ENCODE results near the gene DNAH2.

Gene DNAH2

DNA sequence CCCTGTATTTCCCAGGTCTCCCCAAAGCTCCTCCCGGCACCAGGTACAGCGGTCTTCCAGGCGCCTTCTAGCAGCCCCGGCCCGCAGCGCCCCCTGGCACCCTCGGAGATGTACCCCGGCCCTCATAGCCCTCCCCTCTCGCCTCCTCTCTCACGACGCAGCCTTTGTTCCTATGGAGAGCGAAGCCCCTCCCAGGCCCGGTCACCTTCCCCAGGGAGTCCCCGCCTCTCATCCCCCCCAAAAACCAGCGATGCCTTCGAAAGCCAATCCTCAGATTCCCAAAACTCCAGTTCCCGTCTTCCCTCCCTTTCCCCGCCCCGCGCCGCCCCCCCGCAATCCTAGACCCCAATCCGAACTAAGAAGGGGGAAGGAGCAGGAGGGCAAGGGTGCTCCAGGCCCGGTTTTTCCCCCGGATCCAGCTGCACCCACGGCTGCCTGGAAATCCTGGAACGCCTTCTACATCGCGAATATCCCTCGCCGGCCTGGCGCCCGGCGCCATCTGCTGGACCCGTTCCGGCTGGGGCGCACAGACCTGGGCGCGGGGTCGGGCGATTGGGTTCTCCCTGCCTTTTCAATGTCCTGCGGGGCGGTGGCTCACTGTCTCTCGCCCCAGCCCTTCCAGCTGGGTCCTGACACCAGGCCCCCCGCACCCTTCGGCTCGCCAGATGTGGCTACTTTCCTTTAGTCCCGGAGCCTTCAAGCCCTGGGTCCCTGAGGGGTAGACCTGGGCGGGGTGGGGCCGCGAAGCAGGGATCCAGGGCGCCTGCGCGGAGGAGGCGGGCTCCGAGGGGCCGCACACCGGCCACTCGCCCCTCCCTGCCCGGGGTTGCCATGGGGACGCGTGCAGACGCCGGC is at the start of gene DNAH2:
TSS of gene DNAH2 (plus strand) at position 844 of the 855 bp plus-strand sequence. CDS start 1,991 bp downstream, outside the sequence.
- peak; percentile 27 for DNase-seq (ENCODE audit: low read depth, low spot score)

DNA sequence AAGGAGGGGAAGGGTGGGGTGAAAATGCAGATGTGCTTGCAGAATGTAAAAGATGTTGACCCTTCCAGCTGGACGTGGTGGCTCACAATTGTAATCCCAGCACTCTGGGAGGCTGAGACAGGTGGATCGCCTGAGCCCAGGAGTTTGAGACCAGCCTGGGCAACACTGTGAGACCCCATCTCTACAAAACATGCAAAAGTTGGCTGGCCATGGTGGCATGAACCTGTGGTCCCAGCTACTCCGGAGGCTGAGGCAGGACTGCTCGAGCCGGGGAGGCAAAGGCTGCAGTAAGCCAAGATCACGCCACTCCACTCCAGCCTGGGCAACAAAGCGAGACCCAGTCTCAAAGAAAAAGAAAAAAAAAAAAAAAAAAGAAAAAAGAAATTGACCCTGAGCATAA is 49.1 kb upstream of the DNAH2 start:
- H3K27ac ChIP-seq, result no peak overlapping the region

More for the DNA sequence above, at the start of gene DNAH2:
- peak within 1 kb of the TSS; percentile 14 for H3K27ac ChIP-seq

DNA sequence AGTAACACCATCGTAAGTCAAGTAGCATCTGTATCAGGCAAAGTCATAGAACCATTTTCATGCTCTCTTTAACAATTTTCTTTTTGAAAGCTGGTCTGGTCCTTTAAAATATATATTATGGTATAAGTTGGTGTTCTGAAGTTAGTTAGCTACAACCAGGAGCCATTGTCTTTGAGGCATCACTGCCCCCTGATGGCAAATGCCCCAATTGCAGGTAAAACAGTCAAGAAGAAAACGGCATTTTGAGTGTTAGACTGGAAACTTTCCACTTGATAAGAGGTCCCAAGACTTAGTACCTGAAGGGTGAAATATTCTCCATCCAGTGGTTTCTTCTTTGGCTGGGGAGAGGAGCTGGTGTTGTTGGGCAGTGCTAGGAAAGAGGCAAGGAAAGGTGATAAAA is 44.3 kb upstream of the DNAH2 start:
- H3K27ac ChIP-seq, result no peak overlapping the region
- DNase-seq (ENCODE audit: low read depth, low spot score), result no peak

More for the DNA sequence above, 49.1 kb upstream of the DNAH2 start:
- DNase-seq (ENCODE audit: low read depth, low spot score), result no peak

GRCh38 chr17:7674934-7675333 is 42.6 kb upstream of the DNAH2 start:
- DNase-seq (ENCODE audit: low read depth, low spot score), result no peak

GRCh38 chr17:7676533-7676932 is 41.0 kb upstream of the DNAH2 start:
- H3K27ac ChIP-seq, result no peak overlapping the region
- no peak for DNase-seq (ENCODE audit: low read depth, low spot score)

More at GRCh38 chr17:7674934-7675333, 42.6 kb upstream of the DNAH2 start:
- no peak overlapping the region for H3K27ac ChIP-seq

DNA sequence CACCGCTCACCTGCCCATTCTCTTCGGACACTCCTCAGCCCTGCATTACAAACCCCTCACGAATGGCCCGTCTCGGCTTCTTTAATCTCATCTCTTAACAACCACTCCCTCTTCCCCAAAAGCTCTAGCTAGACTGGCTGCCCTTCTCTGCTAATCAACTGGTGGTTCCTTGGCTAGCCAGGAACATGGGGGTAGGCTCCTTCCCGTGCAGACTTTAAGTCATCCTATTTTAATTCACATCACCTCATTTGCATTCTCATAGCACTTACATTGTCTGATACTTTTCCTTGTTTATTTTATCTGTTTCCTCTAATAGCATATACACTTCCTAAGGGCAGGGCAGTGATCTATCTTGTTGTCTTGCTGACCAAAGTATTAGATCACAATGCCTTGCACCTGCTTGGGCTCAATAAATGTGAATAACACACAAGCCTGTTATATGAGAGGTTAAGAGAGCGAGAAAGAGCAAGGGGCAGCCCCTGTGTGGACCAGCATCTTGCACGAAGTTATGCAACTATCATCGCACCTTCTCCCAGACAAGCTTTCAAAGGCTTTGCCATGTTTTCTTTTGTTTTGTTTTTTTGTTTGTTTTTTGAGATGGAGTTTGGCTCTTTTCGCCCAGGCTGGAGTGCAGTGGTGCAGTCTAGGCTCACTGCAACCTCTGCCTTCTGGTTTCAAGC is 40.0 kb upstream of the DNAH2 start:
- no peak overlapping the region for H3K27ac ChIP-seq
- no peak for DNase-seq (ENCODE audit: low read depth, low spot score)

DNA sequence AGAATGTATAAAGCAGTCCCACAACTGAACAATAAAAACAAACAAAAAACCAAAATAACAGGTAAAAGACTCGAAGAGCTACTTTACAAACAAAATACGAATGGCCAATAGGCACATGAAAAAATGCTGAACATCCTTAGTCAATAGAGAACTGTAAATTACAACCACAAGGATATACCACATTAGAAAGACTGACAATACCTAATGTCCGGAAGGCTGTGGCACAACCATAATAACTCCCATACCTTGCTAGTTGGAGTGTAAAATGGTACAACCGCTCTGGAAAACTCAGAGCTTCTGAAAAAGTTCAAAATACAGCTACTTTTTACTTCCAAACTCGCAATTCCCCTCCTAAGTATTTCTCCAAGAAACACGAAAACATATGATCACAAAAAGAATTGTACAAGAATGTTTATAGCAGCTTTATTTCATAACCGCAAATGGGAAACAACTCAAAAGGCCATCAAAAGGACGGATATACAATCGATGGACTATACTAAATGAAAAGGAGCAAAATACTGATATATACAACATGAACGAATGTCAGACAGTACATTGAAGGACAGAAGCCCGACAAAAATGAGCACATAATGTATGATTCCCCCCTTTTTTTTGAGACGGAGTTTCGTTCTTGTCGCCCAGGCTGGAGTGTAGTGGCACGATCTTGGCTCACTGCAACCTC is 32.6 kb upstream of the DNAH2 start:
- DNase-seq (ENCODE audit: low read depth, low spot score), result no peak
- peak overlapping the region; percentile 99 for H3K27ac ChIP-seq

DNA sequence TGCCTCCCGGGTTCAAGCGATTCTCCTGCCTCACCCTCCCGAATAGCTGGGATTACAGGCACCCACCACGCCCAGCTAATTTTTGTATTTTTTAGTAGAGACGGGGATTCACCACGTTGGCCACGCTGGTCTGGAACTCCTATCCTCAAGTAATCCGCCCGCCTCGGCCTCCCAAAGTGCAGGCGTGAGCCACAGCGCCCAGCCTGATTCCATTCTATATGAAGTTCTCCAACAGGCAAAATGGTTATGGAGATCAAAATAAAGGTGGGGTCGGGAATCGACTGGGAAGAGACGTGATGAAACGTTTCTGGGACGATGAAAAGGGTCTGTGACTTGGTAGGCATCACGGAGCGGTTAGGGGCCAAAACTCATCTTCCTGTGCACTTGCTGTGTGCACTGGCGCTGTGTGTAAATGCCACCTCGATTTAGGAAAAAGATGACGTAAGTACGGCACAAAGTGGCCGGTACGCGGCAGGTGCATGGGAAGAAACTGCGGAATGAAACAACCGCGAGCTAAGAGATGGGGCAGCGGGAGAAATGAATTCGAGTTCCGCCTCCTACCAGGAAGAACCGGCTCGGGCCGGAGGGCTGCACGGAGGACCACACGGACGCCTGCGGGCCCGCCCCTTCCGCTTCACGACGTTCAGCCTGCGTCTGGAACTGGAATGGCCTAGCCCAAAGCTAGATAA is 31.9 kb upstream of the DNAH2 start:
- H3K27ac ChIP-seq, result peak overlapping the region; percentile 99
- peak; percentile 68 for DNase-seq (ENCODE audit: low read depth, low spot score)

- peak; percentile 24 for DNase-seq (ENCODE audit: low read depth, low spot score)
- peak overlapping the region; percentile 99 for H3K27ac ChIP-seq
These were observed 31.1 kb upstream of the DNAH2 start for GRCh38 chr17:7686222-7687071.

DNA sequence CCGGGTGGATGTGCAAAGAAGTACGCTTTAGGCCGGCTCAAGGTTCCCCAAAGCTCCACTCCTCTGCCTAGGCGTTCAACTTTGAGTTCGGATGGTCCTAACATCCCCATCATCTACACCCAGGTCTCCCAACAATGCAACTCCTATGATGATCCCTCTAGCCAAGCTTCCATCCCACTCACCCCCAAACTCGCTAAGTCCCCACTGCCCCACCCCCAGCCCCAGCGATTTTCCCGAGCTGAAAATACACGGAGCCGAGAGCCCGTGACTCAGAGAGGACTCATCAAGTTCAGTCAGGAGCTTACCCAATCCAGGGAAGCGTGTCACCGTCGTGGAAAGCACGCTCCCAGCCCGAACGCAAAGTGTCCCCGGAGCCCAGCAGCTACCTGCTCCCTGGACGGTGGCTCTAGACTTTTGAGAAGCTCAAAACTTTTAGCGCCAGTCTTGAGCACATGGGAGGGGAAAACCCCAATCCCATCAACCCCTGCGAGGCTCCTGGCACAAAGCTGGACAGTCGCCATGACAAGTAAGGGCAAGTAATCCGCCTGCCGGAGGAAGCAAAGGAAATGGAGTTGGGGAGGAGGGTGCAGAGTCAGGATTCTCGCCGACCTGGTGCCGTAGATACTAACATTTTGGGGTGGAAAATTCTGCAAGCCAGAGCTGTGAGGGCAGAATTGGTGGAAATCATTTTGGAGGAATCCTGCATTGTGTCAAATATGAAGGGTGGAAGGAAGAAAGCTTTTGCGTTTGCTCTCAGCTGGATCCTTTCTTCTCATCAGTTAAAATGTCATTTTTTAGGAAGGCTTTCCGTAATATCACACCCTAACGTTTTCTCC is 30.3 kb upstream of the DNAH2 start, which contains the start of gene TP53:
TSS of gene TP53 (minus strand) at position 419 of the 836 bp plus-strand sequence. CDS start 10,896 bp downstream, outside the sequence.
- peak; percentile 66 for DNase-seq (ENCODE audit: low read depth, low spot score)
- H3K27ac ChIP-seq, result peak within 1 kb of the TSS; percentile 99

- peak; percentile 92 for DNase-seq (ENCODE audit: low read depth, low spot score)
- peak within 1 kb of the TSS; percentile 99 for H3K27ac ChIP-seq
These were observed 29.4 kb upstream of the DNAH2 start, which contains the start of gene WRAP53 for GRCh38 chr17:7687908-7688807. Gene WRAP53, plus strand, starts transcription at chr17:7688477. Its CDS starts 172 bp downstream, at chr17:7688649.

- DNase-seq (ENCODE audit: low read depth, low spot score), result no peak
- H3K27ac ChIP-seq, result peak overlapping the region; percentile 99
These were observed 28.7 kb upstream of the DNAH2 start for GRCh38 chr17:7688808-7689316.

DNA sequence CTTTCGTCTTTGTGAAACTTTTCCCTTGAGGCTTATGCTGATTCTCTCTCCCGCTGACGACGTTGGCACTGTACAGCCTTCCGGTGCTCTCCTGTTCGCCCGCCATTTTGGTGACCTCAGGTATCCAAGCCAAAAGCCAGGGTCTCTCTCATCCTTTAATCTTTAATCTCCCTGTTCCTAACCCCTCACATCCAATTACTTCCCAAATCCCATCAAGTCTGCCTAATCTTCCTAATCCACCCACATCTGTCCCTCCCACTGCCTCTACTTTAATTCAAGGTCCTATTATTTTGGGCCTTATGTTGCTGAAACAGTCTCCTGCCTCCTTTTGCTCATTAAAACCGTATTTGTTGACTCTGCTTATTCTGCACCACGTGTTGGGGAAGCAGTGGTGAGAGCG is 22.0 kb upstream of the DNAH2 start:
- DNase-seq (ENCODE audit: low read depth, low spot score), result no peak
- no peak overlapping the region for H3K27ac ChIP-seq

- no peak overlapping the region for H3K27ac ChIP-seq
- no peak for DNase-seq (ENCODE audit: low read depth, low spot score)
These were observed 19.5 kb upstream of the DNAH2 start for GRCh38 chr17:7697828-7698588.

- no peak overlapping the region for H3K27ac ChIP-seq
- DNase-seq (ENCODE audit: low read depth, low spot score), result no peak
These were observed 17.0 kb upstream of the DNAH2 start for GRCh38 chr17:7700510-7700909.

DNA sequence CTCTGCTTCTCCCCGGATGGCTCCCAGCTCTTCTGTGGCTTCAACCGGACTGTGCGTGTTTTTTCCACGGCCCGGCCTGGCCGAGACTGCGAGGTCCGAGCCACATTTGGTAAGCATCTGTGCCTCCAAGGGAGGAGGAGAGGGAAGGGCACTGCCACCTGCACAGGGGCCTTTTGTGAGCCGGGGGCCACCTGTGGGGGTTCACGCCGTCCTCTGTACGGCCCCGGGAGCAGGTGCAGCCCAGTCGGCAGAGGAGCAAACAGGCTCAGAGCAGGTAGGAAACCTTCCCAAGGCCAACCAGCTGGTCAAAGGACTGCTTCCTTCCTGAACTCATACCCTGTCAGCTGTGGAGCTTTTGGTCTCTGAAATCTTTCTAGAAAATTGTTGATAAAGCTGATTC is 15.9 kb upstream of the DNAH2 start:
- no peak for DNase-seq (ENCODE audit: low read depth, low spot score)
- no peak overlapping the region for H3K27ac ChIP-seq

All from epithelial cell of prostate (primary cell).